ENCODE data around the gene LONRF3.

The LONRF3 gene

GRCh38 chrX:119040432-119040831, 66.0 kb downstream of the LONRF3 start:
- no peak for DNase-seq

DNA sequence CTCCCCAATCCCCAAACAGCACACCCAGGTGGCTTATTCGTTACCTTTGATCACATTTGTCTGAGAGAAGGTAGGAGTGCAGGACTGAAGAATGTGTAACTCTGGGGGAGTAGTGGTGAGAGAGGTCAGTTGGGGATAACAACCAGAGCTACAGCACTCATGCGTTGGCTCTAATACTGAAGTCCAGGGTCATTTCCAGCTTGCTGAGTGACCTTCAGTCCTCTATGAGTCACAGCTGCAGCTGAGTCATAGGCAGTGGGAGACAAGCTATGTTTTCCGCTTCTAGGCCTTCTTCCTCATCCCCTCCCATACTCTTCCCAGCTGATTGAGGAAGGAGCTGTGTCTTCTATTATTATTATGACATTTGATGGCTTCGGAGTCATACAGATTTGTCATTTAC, 66.8 kb downstream of the LONRF3 start:
- no peak for DNase-seq

GRCh38 chrX:119042040-119042439, 67.6 kb downstream of the LONRF3 start:
- no peak for DNase-seq

DNA sequence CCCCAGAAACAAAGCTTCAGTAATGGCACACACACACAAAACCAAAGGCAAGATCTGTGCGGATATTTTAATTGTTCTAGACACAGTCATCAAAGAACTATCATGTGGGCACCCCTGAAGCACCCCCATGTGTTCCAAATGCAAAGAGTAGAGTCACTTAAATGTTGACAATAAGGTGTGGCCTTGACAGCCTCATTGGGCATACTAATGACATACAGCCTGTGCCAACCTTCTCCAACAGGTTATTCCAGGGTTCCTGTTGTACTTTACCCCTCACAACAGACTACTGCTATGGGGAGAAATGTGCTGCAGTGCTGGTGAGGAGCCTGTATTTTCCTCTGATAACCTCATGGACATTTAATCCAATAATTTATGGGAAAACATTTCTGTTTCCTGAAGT, 68.6 kb downstream of the LONRF3 start:
- no peak for DNase-seq

DNA sequence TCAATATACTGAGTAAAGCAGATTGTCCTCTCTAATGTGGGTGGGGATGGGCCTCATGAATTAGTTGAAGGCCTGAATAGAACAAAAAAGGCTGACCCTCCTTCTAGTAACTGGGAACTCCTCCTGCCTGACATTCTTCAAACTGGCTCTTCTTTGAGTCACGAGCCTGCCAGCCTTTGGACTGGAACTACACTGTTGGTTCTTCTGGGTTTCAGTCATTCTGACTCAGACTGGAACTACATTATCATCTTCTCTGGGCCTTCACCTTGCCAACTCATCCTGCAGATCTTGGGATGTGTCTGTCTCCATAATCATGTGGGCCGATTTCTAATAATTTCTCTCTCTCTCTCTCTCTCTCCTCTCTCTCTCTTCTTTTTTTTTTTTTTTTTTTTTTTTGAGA, 71.5 kb downstream of the LONRF3 start:
- no peak for DNase-seq

DNA sequence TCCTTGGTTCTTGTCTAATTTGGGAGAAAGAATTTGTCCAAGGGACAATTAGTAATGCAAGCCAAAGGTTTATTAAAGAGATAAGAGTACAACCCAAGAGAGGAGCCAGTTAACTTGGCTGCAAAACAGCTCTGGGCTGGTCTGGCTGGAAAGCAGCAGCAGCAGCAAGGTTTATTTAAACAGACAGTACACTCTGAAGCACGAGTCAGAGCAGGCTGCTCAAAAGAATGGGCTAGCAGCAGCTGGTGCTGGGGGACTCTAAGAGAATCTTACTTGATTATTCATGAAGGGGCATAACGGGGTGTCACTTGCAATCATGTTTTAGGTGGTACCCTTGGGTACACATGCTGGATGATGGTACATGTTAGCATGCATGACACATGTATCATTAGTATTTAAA, 81.3 kb downstream of the LONRF3 start:
- DNase-seq = no peak

DNA sequence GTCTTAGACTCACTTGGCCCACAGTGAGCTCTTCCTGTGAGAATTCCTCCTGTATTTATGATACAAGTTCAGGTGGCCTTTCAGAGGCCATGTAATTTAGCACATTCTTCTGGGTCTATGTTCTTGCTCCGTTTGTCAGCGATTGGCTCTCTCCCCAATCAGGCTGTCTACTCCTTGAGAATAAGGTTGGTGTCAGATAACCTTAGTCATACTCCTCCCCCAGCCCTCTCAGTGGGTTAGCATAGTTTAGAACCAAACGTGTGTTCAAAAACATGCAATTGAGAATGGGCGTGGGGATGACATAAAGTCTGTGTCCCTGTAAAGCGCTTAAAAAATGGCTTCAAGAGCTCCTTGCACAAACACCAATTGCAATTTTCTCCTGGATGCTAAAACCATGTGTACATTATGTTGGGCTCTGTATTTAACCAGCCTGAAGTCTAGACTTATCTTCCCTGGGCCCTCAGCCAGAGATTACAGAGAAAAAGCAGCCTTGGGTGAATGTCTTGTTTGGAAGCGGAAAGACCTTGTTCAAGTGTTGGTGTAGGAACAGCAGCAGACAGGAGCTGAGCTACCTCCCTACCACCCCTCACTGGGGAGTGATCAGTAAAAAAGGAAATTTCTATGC, 88.4 kb downstream of the LONRF3 start:
- no peak for DNase-seq

DNA sequence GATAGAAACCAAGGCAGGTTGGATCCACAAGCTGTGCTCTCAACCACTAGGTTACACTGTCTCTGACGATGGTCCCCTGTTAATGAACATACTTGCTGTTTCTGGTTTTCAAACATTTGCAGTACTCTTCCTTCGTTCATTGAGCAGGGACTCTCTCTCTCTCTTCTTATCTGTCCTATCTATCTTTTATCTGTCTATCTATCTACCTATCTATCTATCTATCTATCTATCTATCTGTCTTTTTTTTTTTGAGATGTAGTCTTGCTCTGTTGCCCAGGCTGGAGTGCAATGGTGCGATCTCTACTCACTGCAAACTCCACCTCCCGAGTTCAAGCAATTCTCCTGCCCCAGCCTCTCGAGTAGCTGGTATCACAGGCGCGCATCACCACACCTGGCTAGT, 89.0 kb downstream of the LONRF3 start:
- no peak for DNase-seq

DNA sequence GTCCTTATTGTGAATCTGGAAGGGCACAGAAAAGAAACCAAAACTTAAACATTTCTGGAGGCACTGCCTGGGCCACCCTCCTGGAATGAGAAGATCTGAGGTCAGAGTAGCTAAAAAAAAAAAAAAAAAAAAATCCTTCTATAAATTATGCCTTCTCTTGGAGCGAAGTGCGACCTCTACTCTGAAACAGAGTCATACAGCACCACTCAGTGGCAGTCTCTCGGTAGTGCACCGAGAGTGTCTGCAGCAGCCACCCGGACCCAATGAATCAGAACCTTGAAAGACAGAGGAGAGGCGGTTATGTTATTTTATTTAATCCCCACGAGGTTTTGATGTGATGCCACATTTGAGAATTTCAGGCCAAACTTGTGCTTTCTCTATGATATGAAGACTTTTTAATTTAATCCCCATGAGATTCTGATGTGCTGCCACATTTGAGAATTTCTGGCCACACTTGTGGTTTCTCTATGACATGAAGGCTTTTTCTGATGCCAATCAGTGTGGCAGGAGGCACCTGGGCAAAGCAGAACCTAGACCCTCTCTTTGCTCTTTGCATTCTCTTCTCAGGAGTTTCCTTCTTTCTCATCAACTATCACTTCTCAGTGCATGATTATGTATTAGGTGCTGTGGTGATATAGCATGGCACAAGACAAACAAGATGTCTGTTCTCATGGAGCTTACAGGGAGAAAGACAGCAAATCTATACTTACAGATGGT, 92.8 kb downstream of the LONRF3 start:
- peak; percentile 0 for DNase-seq

All from NCI-H2171 (cell line).